NCI-H1436 treated with DMSO at 0.1 percent for 48 hours (cell line): Measurements from ENCODE around the gene HLA-A.
"Not testable (repeated sequence)": the region's sequence is repeated elsewhere in the genome, so short reads cannot be mapped to it uniquely, and the experiment has no call there.

Experiments
- DNase-seq: peaks from one replicate; lab custom pipeline; 2025; lab: John Stamatoyannopoulos, UW

The HLA-A gene

GRCh38 chr6:29961966-29962365 is 19.6 kb downstream of the HLA-A start:
- DNase-seq, result no peak

- not testable (repeated sequence) for DNase-seq
Observed at GRCh38 chr6:29963697-29964096, 21.4 kb downstream of the HLA-A start.

- no peak for DNase-seq
Observed at GRCh38 chr6:29964518-29964886, 22.2 kb downstream of the HLA-A start.

DNA sequence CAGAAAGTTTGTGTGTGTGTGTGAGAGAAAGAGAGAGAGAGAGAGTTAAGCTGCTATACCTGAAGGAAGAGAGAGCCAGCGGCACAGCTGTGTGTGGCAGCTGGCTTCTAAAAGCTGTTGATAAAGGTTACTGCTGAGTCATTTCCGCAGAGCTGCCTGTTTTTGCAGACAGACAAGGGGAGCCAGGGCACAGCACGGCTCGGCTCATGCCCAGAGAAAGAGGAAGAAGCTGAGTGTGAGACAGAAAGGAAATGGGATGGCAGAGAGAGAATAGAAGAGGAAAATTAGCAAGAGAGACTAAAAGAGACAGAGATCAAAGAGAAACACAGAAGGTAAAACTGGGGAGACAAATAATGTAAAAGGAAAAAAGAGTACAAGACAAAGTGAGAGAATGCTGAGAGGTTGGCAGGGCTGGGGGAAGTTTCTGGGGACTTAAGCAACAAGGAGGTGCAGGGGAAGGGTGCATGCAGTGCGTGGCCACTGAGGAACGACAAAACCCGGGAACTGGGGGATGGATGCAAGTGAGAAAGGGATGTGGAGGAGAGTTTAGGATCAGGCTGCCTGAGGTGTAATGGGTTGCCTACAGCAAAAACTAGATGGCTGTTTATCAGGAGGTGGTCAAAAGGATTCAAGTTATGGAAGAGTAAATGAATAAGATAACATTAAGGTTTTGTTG is 22.7 kb downstream of the HLA-A start:
- peak; percentile 57 for DNase-seq

DNA sequence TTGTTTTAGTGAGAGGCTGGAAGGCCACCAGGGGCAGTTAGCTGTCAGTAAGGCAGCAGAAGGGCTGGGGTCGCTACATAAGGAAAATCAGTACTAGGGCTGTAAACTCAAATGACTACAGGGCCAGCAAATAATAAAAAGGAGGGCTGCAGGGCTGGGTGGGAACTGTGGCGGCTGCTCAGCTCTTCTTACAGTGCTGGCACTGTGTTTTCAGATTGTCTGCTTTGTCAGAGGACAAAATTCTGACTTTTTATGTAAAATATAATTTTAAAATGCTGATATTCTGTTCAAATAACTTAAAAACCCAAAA is 23.2 kb downstream of the HLA-A start:
- no peak for DNase-seq

DNA sequence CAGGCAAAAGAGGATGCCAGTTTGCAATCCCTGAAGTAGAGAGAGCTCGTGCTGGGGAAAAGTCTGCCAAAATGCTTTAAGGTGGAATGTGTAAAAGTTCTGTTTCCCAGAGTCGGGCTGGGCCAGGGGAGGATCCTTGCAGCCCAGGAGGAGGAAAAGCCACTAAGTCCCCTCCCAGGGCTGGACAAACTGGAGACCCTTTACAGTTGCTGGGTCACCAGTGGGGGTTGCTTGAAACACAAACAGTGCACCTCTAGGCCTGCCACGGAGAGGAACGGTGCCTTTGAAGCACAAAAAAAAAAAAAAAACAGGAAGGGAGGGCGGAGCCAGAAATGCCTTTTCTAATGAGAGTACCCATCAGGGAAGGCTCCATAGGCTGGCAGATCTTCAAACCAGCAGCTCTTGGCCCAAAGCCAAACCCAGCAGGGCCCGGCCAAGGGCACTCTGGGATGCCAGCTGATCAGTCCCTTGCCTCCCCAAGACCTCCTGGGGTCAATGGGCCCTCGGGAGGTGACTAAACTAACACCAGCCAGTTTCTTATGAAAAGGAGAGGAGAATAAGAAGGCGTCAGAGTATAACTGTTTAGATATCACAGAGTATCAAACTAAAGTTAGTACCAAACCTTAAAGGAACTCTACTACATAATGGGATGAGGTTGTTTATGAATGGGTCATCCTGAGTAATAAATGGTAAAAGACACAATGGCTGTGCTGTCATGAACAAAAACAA is 23.7 kb downstream of the HLA-A start:
- peak; percentile 55 for DNase-seq

GRCh38 chr6:29967379-29968010 is 25.2 kb downstream of the HLA-A start:
- DNase-seq, result no peak

DNA sequence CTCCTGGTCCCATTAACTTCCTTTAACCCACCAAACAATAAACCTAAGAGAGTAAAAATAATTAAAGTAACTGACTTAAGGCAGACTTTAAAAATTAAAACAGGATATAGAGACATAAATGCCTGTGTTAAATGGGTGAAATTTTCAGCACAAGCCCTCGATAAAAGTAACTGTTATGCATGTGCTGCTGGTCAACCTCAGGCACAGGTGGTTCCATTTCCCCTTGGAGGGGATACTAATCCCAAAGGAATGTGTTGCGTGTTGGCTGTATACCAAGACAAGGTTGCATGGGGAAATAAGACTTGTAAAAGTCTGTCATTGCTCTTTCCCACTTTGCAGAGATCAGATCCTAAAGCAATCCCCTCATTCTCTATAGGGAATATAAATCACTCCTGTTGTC is 25.8 kb downstream of the HLA-A start:
- DNase-seq, result no peak

- DNase-seq, result no peak
Observed at GRCh38 chr6:29968905-29969304, 26.6 kb downstream of the HLA-A start.

GRCh38 chr6:29970711-29971110 is 28.4 kb downstream of the HLA-A start:
- no peak for DNase-seq

- no peak for DNase-seq
Observed at GRCh38 chr6:29974901-29975560, 32.7 kb downstream of the HLA-A start.

- no peak for DNase-seq
Observed at GRCh38 chr6:29975561-29975907, 33.2 kb downstream of the HLA-A start.

DNA sequence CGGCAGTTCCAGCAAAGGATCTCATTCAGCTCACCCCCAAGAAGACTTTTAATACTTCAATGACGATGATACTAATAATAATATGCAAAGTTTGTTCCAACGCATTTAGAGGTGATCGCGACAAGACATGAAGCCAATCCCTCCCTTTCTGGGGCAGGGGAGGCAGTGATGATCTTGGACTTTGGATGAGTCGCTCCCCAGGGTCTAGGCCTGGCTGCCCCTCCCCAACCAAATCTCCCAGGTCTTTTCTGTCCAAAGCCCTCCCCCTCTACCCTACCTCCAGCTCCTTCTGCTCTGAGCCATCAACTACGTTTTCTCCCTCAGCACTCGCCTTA is 33.9 kb downstream of the HLA-A start:
- no peak for DNase-seq

DNA sequence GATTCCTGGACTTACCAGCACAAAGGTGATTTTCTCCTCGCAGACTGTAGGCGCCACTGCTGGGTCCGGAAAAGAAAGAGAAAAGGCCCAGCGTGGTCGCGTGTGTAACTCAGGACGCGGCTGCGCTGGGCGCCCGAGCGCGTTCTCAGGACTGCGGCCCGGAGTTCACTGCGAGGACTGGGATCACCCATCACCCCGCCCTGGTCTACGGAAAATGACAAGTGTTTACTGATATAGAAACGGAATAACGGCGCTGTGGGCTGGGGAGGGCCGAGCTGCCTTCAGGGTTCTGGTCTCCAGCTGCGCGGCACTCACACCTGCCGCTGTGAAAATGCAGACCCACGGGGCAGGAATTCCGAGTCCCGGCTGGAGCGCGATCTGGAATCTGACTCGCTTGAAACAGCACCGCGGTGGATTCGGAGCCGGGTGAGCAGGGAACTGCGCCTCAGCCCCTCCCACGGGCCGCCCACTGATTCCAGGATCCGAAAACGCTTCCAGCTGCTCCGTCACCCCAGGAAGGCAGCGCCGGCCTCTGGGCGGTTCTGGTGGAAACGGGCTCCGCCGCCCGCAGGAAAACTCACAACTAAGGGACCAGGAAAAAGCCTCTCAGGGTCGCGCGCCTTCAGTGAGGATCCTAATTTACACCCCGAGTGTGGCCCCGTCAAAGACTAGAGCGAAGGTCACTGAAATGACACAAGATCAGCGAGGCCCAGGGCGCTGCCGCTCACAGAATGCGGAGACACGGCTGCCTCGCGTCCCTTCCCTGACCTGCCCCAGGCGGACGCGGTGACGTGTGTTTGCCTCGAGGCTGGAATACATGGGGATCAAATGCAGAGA is 34.5 kb downstream of the HLA-A start:
- no peak for DNase-seq

DNA sequence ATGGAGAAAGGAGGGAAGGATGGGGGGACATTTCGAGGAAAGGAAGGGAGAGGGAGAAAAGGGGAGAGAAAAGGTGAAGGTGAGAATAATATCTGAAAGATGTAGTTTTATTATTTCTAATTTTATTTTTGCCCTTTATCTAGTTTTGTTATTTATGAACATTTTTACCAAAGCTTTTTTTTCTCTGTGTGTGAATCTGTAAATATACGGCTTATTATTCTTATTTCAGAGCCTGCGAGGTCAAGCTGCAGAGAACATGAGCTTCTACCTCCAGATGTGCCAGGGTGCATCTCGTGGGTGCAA is 35.0 kb downstream of the HLA-A start:
- DNase-seq, result no peak

DNA sequence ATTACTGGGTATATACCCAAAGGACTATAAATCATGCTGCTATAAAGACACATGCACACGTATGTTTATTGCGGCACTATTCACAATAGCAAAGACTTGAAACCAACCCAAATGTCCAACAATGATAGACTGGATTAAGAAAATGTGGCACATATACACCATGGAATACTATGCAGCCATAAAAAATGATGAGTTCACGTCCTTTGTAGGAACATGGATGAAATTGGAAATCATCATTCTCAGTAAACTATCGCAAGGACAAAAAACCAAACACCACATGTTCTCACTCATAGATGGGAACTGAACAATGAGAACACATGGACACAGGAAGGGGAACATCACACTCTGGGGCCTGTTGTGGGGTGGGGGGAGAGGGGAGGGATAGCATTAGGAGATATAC is 37.7 kb downstream of the HLA-A start:
- DNase-seq, result not testable (repeated sequence)

DNA sequence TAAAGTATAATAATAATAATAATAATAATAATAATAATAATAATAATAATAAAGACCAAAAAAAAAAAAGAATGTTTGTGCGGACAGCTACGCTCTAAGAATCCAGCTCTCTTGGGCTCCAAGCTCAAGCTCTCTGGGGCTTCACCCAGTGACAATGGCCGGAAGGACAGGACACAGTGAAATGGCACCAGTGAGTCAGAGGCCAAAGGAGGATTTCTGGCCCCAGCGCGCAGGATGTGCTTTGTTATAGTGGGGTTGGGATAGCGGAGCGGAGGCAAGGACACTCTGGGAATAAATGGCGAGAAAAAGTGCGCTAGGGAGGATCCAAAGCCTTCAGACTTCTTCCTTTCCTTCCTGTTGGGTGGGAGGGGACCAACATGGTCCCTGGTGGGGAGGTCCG is 38.2 kb downstream of the HLA-A start:
- no peak for DNase-seq

DNA sequence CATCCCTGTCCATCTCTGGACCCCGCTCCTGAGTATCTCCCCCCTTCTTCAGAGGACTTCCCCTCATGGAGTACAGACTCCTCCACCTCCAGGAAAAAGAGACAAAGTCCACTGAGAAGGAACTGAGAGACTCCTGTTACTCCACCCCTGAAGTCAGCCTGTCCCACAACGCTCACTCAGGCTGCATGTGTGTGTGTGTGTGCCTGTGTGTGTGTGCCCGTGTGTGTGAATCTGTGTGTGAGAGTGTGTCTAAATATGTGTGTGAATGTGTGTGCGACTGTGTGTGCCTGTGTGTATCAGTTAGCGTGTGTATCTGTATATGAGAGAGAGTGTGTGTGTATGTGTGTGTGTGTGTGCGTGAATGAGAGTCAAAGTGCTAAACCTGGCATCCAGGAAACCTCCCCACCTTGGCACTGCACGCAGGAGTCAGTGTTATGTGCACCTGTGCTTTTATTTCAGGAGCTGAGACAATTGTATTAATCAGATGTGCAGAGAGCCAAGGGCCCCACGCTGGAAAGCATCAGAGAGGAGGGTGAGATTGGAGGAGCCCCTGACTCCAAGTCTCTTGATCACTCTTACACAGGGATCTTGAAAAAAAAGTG is 39.0 kb downstream of the HLA-A start:
- DNase-seq, result no peak

GRCh38 chr6:29982097-29982496 is 39.8 kb downstream of the HLA-A start:
- DNase-seq, result no peak

DNA sequence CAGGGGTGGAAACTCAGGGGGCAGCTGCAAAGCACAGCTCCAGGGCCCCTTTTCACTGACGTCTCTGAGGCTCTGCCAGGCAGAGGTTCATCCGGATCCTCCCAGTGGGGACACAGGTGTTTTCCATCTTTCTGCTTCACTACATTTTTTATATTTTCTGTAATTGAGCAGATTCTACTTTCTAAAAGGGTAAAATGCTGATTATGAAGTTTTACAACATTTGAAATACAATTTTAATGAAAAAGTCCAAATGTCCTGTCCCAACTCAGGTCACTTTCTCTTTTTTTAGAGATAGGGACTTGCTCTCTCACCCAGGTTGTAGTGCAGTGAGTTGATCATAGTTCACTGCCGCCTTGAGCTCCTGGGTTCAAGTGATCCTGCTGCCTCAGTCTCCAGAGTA is 41.9 kb downstream of the HLA-A start:
- DNase-seq, result no peak

GRCh38 chr6:29984992-29985391 is 42.7 kb downstream of the HLA-A start:
- DNase-seq, result no peak

DNA sequence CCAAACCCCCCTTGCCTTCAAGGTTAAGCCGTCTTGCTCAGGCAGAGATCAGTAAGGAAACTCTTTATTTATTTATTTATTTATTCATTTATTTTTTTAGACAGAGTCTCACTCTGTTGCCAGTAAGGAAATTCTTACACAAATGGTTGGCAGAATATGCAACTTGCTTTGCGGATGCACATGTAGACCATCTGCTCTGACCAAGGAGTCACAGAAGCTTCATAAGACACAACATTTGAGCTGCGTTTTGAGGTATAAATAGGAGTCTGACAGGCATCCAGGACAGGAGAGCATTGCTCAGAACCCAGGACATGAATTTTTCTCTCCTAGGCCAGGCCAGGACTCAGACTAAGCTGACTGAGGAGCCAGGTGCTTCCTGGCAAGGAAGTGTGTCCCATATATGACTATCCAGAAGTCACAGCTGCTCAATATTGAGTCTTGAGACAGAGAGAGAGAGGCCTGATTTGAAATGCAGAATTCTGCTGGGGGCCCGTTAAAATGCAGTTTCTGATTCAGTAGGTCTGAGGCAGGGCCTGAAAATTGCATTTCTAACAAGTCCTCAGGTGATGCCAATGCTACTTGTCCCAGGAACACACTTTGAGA is 43.9 kb downstream of the HLA-A start:
- DNase-seq, result no peak
